GM21447 (cell line): ENCODE results near the gene ACAP3.

ENCODE experiments used
- ATAC-seq: cut with Tn5 transposase; IDR thresholded peaks from one replicate; pipeline ENCODE4 v1.9.1; 2021; ENCODE audit not compliant: unreplicated experiment

ACAP3 gene

DNA sequence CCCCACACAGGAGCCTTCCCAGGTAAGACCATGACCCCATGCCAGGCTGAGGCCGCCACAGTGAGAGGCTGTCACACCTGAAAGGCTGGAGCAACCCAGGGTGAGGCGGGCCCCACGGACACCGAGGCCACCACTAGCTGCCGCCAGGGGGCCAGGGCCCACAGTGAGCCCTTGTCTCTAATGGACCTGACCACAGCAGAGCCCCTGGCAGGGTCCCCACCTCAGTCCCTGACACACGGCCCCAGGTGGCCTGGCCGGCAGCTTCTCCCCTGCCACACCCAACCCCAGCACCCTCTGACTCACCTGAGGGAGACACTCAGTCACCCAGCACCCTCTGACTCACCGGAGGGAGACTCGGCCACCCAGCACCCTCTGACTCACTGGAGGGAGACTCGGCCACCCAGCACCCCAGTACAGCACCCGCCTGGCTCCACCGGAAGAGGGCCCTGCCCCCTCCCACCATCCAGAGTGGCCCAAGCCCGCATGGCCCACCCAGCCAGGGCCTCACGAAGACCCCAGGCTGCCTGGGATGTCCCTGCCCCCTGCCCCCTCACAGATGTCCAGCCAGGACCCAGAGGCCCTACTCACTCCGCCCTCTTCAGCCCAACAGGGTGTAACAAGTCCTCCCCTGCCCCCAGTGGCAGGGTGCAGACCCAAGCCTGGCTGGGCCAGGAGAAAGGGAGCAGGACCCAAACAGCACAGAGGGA lies 37.1 kb upstream of the ACAP3 start:
- no peak for ATAC-seq

- no peak for ATAC-seq
Observed at GRCh38 chr1:1343811-1344421, 36.2 kb upstream of the ACAP3 start.

DNA sequence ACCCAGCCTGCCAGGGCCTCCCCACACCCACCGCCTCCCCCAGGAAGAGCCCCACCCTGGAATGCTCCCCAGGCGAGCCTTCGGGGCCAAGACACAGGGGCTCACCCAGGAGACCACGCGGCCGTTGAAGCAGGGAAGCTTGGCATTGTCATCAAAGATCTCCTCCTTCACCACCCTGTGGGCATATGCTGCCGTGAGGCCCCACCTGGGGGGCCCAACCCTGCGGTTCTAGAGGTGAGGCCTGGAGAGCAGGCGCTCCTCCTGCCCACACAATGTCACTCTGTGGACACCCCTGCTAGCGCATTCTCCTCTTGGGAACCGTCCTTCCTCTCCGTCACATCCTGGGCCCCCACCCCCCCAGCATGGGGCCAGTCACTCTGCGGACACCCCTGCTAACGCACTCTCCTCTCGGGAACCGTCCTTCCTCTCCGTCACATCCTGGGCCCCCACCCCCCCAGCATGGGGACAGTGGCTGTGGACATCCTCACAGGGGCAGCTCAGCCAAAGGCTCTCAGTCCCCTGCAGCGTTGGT lies 34.9 kb upstream of the ACAP3 start:
- ATAC-seq, result no peak

GRCh38 chr1:1342061-1342562 lies 34.4 kb upstream of the ACAP3 start:
- ATAC-seq, result no peak

DNA sequence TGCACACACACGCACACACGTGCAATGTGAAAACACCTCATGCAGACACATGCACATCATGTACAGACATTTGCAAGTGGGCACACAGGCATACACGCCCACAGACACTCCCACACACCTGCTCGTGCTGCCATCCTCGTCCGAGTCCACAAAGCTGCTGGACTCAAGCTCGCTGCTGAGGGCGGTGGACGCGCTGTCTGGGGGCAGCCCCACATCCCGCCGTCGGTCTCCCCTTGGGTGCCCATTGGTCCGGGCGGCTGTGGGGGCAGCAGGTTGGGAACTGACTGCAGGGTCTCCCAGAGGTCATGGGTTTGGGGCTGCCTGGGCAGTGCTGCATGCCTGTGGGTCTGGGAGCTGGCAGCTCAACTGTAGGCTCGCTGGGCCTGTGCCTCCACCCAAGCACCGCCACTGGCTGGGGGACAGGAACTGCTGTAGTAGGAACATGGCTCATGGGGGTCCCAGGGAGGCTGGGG lies 33.9 kb upstream of the ACAP3 start:
- no peak for ATAC-seq

GRCh38 chr1:1340791-1341548 lies 33.2 kb upstream of the ACAP3 start:
- no peak for ATAC-seq

GRCh38 chr1:1340185-1340584 lies 32.5 kb upstream of the ACAP3 start:
- ATAC-seq, result no peak

DNA sequence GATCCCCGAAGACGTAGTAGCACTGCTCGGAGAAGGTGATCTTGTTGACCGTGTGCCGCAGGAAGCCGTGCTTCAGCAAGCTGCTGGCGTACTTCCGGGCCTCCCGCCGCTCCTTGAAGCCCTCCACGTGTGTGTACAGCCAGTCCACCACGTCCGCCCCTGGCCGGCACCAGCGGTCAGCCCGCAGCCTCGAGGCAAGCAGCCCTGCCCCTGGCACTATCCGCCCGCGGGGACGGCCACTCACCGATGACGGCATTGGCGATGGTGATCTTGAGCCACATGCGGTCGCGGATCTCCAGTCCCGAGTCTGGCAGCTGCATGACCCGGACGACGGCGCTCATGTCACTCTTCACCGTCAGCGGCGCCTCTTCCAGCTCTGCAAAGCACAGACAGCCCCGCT lies 30.5 kb upstream of the ACAP3 start:
- no peak for ATAC-seq

DNA sequence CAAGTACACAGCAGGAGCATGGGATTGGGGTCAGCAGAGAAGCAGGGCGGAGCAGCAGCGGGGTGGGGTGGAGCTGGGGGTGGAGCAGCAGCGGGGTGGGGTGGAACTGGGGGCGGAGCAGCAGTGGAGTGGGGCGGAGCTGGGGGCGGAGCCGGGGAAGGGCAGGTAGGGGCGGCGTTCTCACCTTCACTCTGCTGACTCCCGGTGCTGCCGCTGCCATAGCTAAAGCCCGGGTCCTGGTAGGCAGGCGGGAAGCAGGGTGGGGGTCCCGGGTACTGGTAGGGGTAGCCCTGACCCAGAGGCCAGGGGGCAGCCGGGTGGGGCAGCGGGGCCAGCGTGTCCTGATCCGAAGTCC lies 30.0 kb upstream of the ACAP3 start:
- ATAC-seq, result no peak

- no peak for ATAC-seq
Observed at GRCh38 chr1:1336931-1337792, 29.4 kb upstream of the ACAP3 start.

DNA sequence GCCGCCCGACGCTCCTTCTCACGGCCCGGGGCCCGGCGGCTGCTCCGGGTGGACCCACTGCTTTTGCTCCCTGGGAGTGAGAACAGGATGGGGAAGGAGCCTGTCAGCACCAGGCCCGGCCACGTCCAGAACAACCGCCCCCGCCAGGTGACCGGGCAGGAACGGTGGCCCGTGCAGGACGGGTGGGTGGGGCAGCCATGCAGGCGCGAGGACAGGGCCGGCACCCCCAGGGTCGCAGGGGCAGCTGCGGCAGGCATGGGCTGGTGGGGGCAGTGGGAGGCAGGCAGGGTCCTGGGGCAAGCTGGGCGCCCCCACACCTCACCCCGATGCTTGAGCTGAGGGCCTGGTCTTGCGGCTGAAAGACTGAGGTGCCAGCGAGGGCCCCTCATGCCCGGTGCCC lies 28.7 kb upstream of the ACAP3 start:
- no peak for ATAC-seq

GRCh38 chr1:1335792-1336248 lies 28.1 kb upstream of the ACAP3 start:
- no peak for ATAC-seq

- ATAC-seq, result no peak
Observed at GRCh38 chr1:1335283-1335682, 27.6 kb upstream of the ACAP3 start.

DNA sequence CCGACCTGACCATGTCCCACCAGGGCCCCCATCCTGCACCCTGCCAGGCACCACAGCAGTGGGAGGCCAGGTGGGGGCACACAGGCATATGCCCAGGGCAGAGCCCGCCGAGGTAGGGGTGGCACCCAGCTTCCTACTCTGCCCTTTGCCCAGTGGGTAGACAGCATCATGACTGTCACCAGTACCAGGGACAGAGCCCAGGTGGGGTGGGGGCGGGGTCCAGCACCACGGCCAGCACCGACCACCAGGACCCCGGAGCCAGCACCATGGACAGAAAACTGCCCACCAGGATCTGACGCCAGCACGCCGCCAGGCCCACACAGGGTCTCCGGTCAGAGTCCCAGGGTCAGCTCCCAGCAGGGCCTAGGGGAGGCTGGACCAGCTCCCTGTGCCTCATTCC lies 27.1 kb upstream of the ACAP3 start:
- ATAC-seq, result no peak

DNA sequence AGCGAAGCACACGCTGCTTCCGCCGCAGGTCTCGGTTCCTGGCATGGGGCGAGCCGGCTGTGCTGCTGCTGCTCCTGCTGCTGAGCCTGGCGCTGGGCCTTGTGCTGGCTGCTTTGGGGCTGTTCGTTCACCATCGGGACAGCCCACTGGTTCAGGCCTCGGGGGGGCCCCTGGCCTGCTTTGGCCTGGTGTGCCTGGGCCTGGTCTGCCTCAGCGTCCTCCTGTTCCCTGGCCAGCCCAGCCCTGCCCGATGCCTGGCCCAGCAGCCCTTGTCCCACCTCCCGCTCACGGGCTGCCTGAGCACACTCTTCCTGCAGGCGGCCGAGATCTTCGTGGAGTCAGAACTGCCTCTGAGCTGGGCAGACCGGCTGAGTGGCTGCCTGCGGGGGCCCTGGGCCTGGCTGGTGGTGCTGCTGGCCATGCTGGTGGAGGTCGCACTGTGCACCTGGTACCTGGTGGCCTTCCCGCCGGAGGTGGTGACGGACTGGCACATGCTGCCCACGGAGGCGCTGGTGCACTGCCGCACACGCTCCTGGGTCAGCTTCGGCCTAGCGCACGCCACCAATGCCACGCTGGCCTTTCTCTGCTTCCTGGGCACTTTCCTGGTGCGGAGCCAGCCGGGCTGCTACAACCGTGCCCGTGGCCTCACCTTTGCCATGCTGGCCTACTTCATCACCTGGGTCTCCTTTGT lies 26.0 kb upstream of the ACAP3 start:
- ATAC-seq, result no peak

DNA sequence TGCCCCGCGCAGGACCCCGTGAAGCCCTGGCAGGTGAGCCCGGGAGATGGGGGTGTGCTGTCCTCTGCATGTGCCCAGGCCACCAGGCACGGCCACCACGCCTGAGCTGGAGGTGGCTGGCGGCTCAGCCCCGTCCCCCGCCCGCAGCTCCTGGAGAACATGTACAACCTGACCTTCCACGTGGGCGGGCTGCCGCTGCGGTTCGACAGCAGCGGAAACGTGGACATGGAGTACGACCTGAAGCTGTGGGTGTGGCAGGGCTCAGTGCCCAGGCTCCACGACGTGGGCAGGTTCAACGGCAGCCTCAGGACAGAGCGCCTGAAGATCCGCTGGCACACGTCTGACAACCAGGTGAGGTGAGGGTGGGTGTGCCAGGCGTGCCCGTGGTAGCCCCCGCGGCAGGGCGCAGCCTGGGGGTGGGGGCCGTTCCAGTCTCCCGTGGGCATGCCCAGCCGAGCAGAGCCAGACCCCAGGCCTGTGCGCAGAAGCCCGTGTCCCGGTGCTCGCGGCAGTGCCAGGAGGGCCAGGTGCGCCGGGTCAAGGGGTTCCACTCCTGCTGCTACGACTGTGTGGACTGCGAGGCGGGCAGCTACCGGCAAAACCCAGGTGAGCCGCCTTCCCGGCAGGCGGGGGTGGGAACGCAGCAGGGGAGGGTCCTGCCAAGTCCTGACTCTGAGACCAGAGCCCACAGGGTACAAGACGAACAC lies 25.2 kb upstream of the ACAP3 start:
- no peak for ATAC-seq

- no peak for ATAC-seq
Observed at GRCh38 chr1:1332031-1332755, 24.5 kb upstream of the ACAP3 start.

GRCh38 chr1:1331068-1331965 lies 23.6 kb upstream of the ACAP3 start, which contains the start of gene TAS1R3:
Gene TAS1R3, plus strand, starts transcription at chr1:1331280. Its CDS starts 66 bp downstream, at chr1:1331346.
- no peak for ATAC-seq
